ENCODE results near the gene CDK12. TPM values are rescaled to one million over a fixed set of nuclear protein-coding genes. Genes with fewer than 3 reads are reported as not detected.
"Not testable (repeated sequence)": the region's sequence is repeated elsewhere in the genome, so short reads cannot be mapped to it uniquely, and the experiment has no call there.

The CDK12 gene
- total RNA-seq, 2 donors from 2014 or later = 17.4 to 25.1 TPM

DNA sequence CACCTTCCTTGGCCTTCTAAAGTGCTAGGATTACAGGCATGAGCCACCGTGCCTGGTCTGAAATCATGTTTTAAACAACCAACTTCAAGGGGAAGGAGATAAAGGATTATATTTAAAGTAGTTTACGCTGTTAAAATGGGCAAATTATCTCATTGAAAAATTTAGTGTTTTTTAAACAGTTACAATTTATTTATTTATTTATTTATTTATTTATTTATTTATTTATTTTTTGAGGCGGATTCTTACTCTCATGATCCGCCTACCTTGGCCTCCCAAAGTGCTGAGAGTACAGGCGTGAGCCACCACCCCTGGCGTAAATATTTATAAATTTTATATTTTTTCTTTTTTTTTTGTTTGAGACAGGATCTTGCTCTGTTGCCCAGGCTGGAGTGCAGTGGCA lies 22.2 kb downstream of the CDK12 start:
- no peak for TF ChIP-seq POLR2A (IDR thresholded peaks at IDR 0.05)
- TF ChIP-seq, protein P1, sequence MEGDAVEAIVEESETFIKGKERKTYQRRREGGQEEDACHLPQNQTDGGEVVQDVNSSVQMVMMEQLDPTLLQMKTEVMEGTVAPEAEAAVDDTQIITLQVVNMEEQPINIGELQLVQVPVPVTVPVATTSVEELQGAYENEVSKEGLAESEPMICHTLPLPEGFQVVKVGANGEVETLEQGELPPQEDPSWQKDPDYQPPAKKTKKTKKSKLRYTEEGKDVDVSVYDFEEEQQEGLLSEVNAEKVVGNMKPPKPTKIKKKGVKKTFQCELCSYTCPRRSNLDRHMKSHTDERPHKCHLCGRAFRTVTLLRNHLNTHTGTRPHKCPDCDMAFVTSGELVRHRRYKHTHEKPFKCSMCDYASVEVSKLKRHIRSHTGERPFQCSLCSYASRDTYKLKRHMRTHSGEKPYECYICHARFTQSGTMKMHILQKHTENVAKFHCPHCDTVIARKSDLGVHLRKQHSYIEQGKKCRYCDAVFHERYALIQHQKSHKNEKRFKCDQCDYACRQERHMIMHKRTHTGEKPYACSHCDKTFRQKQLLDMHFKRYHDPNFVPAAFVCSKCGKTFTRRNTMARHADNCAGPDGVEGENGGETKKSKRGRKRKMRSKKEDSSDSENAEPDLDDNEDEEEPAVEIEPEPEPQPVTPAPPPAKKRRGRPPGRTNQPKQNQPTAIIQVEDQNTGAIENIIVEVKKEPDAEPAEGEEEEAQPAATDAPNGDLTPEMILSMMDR (IDR thresholded peaks at IDR 0.05) = no peak
- Histone ChIP-seq H3K27me3 (no peaks in the 10 kb centered on the region), H3K4me1 (no peaks in the 10 kb centered on the region), H3K4me3 (no peak overlapping the region), H3K36me3 (replicated peaks in 1 of 2; ENCODE audit: insufficient read depth in 1 of 2, low read depth in 2 of 2) (no peaks in the 10 kb centered on the region), H3K9me3 (no peaks in the 10 kb centered on the region), H3K27ac (no peak overlapping the region)
- DNase-seq (no peak), ATAC-seq (no peak)
- 98% methylated on average over 6 of the region's 6 CpGs for WGBS, 2 donors
- intact Hi-C loops (cut with DNase I) = no loop called here

DNA sequence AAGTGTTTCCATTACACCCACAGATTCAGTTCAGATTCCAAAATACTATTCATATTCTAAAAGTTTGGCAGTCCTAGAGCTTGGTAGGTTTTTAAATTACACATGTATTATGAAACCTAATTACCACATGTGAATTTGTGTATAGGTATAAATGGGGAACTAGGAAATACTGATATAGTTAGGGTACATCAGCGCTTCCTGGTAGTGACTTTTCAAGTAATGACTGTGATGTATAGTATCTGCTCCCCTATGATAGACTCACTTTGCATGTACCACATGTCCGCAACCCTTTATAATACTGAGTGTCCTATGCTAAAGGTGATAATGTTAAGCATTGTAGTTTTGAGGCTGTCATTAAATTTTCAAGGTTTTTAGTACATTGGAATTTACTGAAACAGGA lies 22.9 kb downstream of the CDK12 start:
- ATAC-seq (no peak), DNase-seq (no peak)
- H3K4me3 ChIP-seq = no peak overlapping the region
- TF ChIP-seq, protein P1 (IDR thresholded peaks at IDR 0.05) = no peak
- TF ChIP-seq POLR2A (IDR thresholded peaks at IDR 0.05) = no peak
- H3K36me3 ChIP-seq (replicated peaks in 1 of 2; ENCODE audit: insufficient read depth in 1 of 2, low read depth in 2 of 2) = no peaks in the 10 kb centered on the region
- H3K9me3 ChIP-seq = no peaks in the 10 kb centered on the region
- no peaks in the 10 kb centered on the region for H3K27me3 ChIP-seq
- WGBS, 2 donors = 97 to 98% methylated on average over 2 of the region's 2 CpGs
- intact Hi-C loops (cut with DNase I) = no loop called here
- H3K4me1 ChIP-seq = no peaks in the 10 kb centered on the region
- H3K27ac ChIP-seq = no peak overlapping the region

DNA sequence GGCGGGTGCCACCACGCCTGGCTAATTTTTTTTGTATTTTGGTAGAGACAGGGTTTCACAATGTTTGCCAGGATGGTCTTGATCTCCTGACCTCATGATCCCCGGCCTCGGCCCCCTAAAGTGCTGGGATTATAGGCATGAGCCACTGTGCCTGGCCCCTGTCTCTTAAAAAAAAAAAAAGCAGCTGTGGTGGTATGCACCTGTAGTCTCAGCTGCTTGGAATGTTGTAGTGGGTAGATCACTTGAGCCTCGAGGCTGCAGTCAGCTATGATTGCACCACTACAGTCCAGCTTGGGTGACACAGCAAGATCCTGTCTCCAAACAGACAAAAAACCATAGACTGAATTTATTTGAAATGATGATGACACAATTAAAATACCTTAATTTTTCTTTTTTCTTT lies 24.3 kb downstream of the CDK12 start:
- no peak for DNase-seq
- no peak overlapping the region for H3K27ac ChIP-seq
- WGBS, 2 donors = 87 to 97% methylated on average over 5 of the region's 5 CpGs
- no peak overlapping the region for H3K4me3 ChIP-seq
- no peak for ATAC-seq
- no peaks in the 10 kb centered on the region for H3K27me3 ChIP-seq
- no peaks in the 10 kb centered on the region for H3K9me3 ChIP-seq
- intact Hi-C loops (cut with DNase I) = no loop called here
- TF ChIP-seq POLR2A (IDR thresholded peaks at IDR 0.05) = no peak
- TF ChIP-seq, protein P1 (IDR thresholded peaks at IDR 0.05) = no peak
- H3K36me3 ChIP-seq (replicated peaks in 1 of 2; ENCODE audit: insufficient read depth in 1 of 2, low read depth in 2 of 2) = peaks cover 0 to 2% of the 10 kb centered on the region in 2 donors
- no peaks in the 10 kb centered on the region for H3K4me1 ChIP-seq

DNA sequence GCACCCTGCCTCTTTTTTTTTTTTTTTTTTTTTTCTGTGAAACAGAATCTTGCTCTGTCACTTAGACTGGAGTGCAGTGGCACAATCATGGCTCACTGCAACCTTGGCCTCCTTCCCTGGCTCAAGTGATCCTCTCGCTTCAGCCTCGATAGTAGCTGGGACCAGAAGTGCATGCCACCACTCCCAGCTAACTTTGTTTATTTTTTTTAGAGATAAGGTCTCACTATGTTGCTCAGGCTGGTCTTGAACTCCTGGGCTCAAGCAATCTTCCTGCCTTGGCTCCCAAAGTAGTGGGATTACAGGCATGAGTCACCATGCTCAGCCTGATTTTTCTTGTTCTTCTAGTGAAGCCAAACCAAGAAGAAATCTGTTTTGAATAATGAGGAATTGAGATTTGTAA lies 25.0 kb downstream of the CDK12 start:
- intact Hi-C loops (cut with DNase I) = no loop called here

DNA sequence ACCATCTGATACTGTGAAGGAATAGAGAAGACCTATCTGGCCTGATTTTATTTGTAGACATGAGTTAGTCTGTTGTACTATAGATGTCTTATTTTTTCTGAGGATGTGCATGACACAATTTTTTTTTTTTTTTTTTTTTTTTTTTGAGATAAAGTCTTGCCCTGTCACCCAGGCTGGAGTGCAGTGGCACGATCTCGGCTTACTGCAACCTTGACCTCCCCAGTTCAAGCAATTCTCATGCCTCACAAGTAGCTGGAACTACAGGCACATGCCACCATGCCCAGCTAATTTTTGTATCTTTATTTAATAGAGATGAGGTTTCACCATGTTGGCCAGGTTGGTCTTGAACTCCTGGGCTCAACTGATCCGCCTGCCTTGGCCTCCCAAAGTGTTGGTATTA lies 26.2 kb downstream of the CDK12 start:
- ATAC-seq; intact Hi-C loops (cut with DNase I); H3K27me3 ChIP-seq; H3K4me3 ChIP-seq; H3K27ac ChIP-seq; DNase-seq; H3K4me1 ChIP-seq; H3K9me3 ChIP-seq: not testable (repeated sequence)
- 89 to 90% methylated on average over 2 to 3 of the region's 3 CpGs for WGBS, 2 donors
- peaks cover 0 to 11% of the 10 kb centered on the region in 2 donors for H3K36me3 ChIP-seq (replicated peaks in 1 of 2; ENCODE audit: insufficient read depth in 1 of 2, low read depth in 2 of 2)

More for the DNA sequence above, 25.0 kb downstream of the CDK12 start:
- H3K9me3 ChIP-seq = no peaks in the 10 kb centered on the region
- ATAC-seq (no peak), DNase-seq (no peak)
- no peak overlapping the region for H3K4me3 ChIP-seq
- TF ChIP-seq, protein P1 (IDR thresholded peaks at IDR 0.05) = no peak
- TF ChIP-seq POLR2A (IDR thresholded peaks at IDR 0.05) = no peak
- 26 to 52% methylated on average over 2 of the region's 2 CpGs for WGBS, 2 donors
- peaks cover 0 to 9% of the 10 kb centered on the region in 2 donors for H3K36me3 ChIP-seq (replicated peaks in 1 of 2; ENCODE audit: insufficient read depth in 1 of 2, low read depth in 2 of 2)
- H3K4me1 ChIP-seq = no peaks in the 10 kb centered on the region
- H3K27ac ChIP-seq = no peak overlapping the region
- no peaks in the 10 kb centered on the region for H3K27me3 ChIP-seq

All from body of pancreas (tissue), 4 donors.